HG03280 (cell line): ENCODE data around the gene LELP1.
"Not testable (repeated sequence)": the region's sequence is repeated elsewhere in the genome, so short reads cannot be mapped to it uniquely, and the experiment has no call there.

Source experiments
- ATAC-seq: cut with Tn5 transposase; IDR thresholded peaks from one replicate; pipeline ENCODE4 v1.9.1; 2021; ENCODE audit warnings: mild to moderate bottlenecking, moderate library complexity; ENCODE audit not compliant: unreplicated experiment

LELP1 gene

GRCh38 chr1:153228491-153228890 is 25.3 kb downstream of the LELP1 start:
- ATAC-seq: no peak

GRCh38 chr1:153229076-153229829 is 26.0 kb downstream of the LELP1 start:
- ATAC-seq: not testable (repeated sequence)

- no peak for ATAC-seq
These were observed 28.1 kb downstream of the LELP1 start for GRCh38 chr1:153231363-153231762.

GRCh38 chr1:153231785-153232184 is 28.6 kb downstream of the LELP1 start:
- no peak for ATAC-seq

GRCh38 chr1:153232553-153232952 is 29.3 kb downstream of the LELP1 start:
- no peak for ATAC-seq

GRCh38 chr1:153233448-153233847 is 30.2 kb downstream of the LELP1 start:
- no peak for ATAC-seq

GRCh38 chr1:153238527-153238926 is 35.3 kb downstream of the LELP1 start:
- no peak for ATAC-seq

- ATAC-seq: no peak
These were observed 38.9 kb downstream of the LELP1 start for GRCh38 chr1:153242160-153242559.

- no peak for ATAC-seq
These were observed 42.2 kb downstream of the LELP1 start for GRCh38 chr1:153245466-153245865.

GRCh38 chr1:153246018-153246417 is 42.8 kb downstream of the LELP1 start:
- ATAC-seq: no peak

- ATAC-seq: no peak
These were observed 43.6 kb downstream of the LELP1 start for GRCh38 chr1:153246825-153247224.

- ATAC-seq: no peak
These were observed 45.1 kb downstream of the LELP1 start for GRCh38 chr1:153248176-153248879.

- no peak for ATAC-seq
These were observed 46.9 kb downstream of the LELP1 start for GRCh38 chr1:153250166-153250565.

- no peak for ATAC-seq
These were observed 47.9 kb downstream of the LELP1 start for GRCh38 chr1:153251087-153251486.

- ATAC-seq: no peak
These were observed 48.3 kb downstream of the LELP1 start for GRCh38 chr1:153251562-153251961.

- no peak for ATAC-seq
These were observed 48.8 kb downstream of the LELP1 start for GRCh38 chr1:153251988-153252387.

- ATAC-seq: no peak
These were observed 49.8 kb downstream of the LELP1 start for GRCh38 chr1:153253076-153253475.

GRCh38 chr1:153253693-153254092 is 50.5 kb downstream of the LELP1 start:
- no peak for ATAC-seq
